GM23248 (cell line): ENCODE data around the gene ITLN1.

Source experiments
- EZH2 ChIP-seq: fragments of 200-600 bp; sonication (generic); IDR thresholded peaks from 2 replicates; pipeline ENCODE4 v1.6.1; 2018; ENCODE audit warnings: antibody characterized with exemption, mild to moderate bottlenecking; ENCODE audit not compliant: insufficient read depth, poor library complexity, severe bottlenecking
- EZH2phosphoT487 ChIP-seq: fragments of 200-600 bp; sonication (generic); IDR thresholded peaks from 2 replicates; pipeline ENCODE4 v1.6.1; 2018; ENCODE audit warnings: antibody characterized with exemption, moderate library complexity, mild to moderate bottlenecking, low read depth; ENCODE audit not compliant: insufficient read depth

GRCh38 chr1:160853014-160853413 lies 32.0 kb downstream of the ITLN1 start:
- no peak for TF ChIP-seq EZH2
- TF ChIP-seq EZH2phosphoT487: no peak
